A673 (cell line): ENCODE measurements around the gene CFAP157. TPM values are rescaled to one million over a fixed set of nuclear protein-coding genes. Genes with fewer than 3 reads are reported as not detected.

ENCODE experiments used
- BruUV-seq: library from RNA; stranded (reverse); fragments of 400-500 nt; replicated peaks from 2 replicates; lab custom pipeline; 2021; lab: Mats Ljungman, UMichigan
- CTCF ChIA-PET: fragments of 300-600 bp; sonication (Branson Sonifier 250); formaldehyde crosslinking; loops from one replicate; lab custom pipeline; 2022; ENCODE audit warnings: antibody characterized with exemption; lab: Charles Lee
- POLR2A ChIA-PET: fragments of 300-600 bp; sonication (Branson Sonifier 250); formaldehyde crosslinking; loops from one replicate; lab custom pipeline; 2022; ENCODE audit warnings: antibody characterized with exemption; ENCODE audit not compliant: low non-redundant PET; lab: Charles Lee
- DNase-seq: peaks from one replicate; pipeline ENCODE4 v3.0.0-alpha.2; 2015; ENCODE audit warnings: low spot score
- H3K27ac ChIP-seq: fragments of 200-600 bp; sonication (generic); 2 replicates; pipeline ENCODE4 v1.5.1; 2016; ENCODE audit warnings: mixed run types, low read depth, mild to moderate bottlenecking, mixed read lengths, antibody characterized with exemption, low read length; ENCODE audit not compliant: poor library complexity, severe bottlenecking
- H3K27me3 ChIP-seq: fragments of 200-600 bp; sonication (generic); replicated peaks from 2 replicates; pipeline ENCODE4 v1.6.1; 2017; ENCODE audit warnings: mixed run types, low read depth, mild to moderate bottlenecking, mixed read lengths, antibody characterized with exemption, low read length; ENCODE audit not compliant: insufficient read depth, poor library complexity
- H3K36me3 ChIP-seq: fragments of 200-600 bp; sonication (generic); 2 replicates; pipeline ENCODE4 v1.6.1; 2016; ENCODE audit warnings: mixed run types, mild to moderate bottlenecking, mixed read lengths, antibody characterized with exemption, low read length; ENCODE audit not compliant: insufficient read depth, poor library complexity, severe bottlenecking
- H3K4me1 ChIP-seq: fragments of 200-600 bp; sonication (generic); 2 replicates; pipeline ENCODE4 v1.6.1; 2017; ENCODE audit warnings: mixed run types, mild to moderate bottlenecking, mixed read lengths, antibody characterized with exemption, low read length; ENCODE audit not compliant: insufficient read depth, poor library complexity, severe bottlenecking
- H3K4me3 ChIP-seq: fragments of 200-600 bp; sonication (generic); 2 replicates; pipeline ENCODE4 v1.5.1; 2016; ENCODE audit warnings: low read depth, mixed run types, mild to moderate bottlenecking, mixed read lengths, low read length; ENCODE audit not compliant: poor library complexity, severe bottlenecking
- H3K9me3 ChIP-seq: fragments of 200-600 bp; sonication (generic); 2 replicates; pipeline ENCODE4 v1.6.1; 2016; ENCODE audit warnings: mixed run types, low read depth, mild to moderate bottlenecking, mixed read lengths, antibody characterized with exemption, low read length; ENCODE audit not compliant: poor library complexity, severe bottlenecking
- CTCF ChIP-seq: fragments of 300-800, 200-600 bp; sonication (generic); conservative IDR thresholded peaks from 2 replicates; pipeline ENCODE4 v1.5.1; 2017; ENCODE audit warnings: low read depth, mild to moderate bottlenecking, antibody characterized with exemption, low read length, moderate library complexity, mixed read lengths
- EZH2 ChIP-seq: fragments of 200-600 bp; sonication (generic); IDR thresholded peaks from 2 replicates; pipeline ENCODE4 v1.6.1; 2017; ENCODE audit warnings: borderline replicate concordance, low read depth, mild to moderate bottlenecking, mixed read lengths, antibody characterized with exemption, low read length; ENCODE audit not compliant: poor library complexity, severe bottlenecking
- intact Hi-C: fragments of 100-400 bp; cut with micrococcal nuclease; formaldehyde crosslinking; loops from one replicate; pipeline ENCODE4 v1.10.0; 2022; ENCODE audit not compliant: unreplicated experiment
- total RNA-seq: library from RNA; stranded (reverse); gene quantifications from 2 replicates; pipeline ENCODE4 v1.2.3, GENCODE V29; 2021

CFAP157 gene
- total RNA-seq, 1 experiment from 2014 or later: not detected

- Histone ChIP-seq H3K4me3 (no peak overlapping the region), H3K27me3 (no peaks in the 10 kb centered on the region), H3K36me3 (no peaks in the 10 kb centered on the region), H3K27ac (no peak overlapping the region), H3K9me3 (no peaks in the 10 kb centered on the region), H3K4me1 (no peaks in the 10 kb centered on the region)
- ChIA-PET CTCF (no interaction called here), POLR2A (no interaction called here)
- BruUV-seq: no TSS peak
- intact Hi-C loops: no loop called here
- DNase-seq: no peak
- TF ChIP-seq CTCF (no peak), EZH2 (no peak)
Measured at GRCh38 chr9:127712867-127713266, 6.1 kb downstream of the CFAP157 start.

- intact Hi-C loops: no loop called here
- TF ChIP-seq EZH2: no peak
- TF ChIP-seq CTCF: no peak
- no peaks in the 10 kb centered on the region for H3K36me3 ChIP-seq
- no TSS peak for BruUV-seq
- CTCF ChIA-PET: interaction anchor here (0.6 to 1.1 kb wide), 2 partner anchors 9 to 20 kb away, joined by 4 to 5 read pairs; no protein-coding TSS in a partner anchor
- H3K9me3 ChIP-seq: no peaks in the 10 kb centered on the region
- peak overlapping the region; percentile 66 for H3K4me3 ChIP-seq
- no peak for DNase-seq
- POLR2A ChIA-PET: interaction anchor here (0.6 kb wide), 1 partner anchor 57 kb away, joined by 3 read pairs; no protein-coding TSS in a partner anchor
- no peak overlapping the region for H3K27ac ChIP-seq
- no peaks in the 10 kb centered on the region for H3K27me3 ChIP-seq
- H3K4me1 ChIP-seq: no peaks in the 10 kb centered on the region
Measured at GRCh38 chr9:127714020-127714750, 7.4 kb downstream of the CFAP157 start.

GRCh38 chr9:127714951-127715469 is 8.2 kb downstream of the CFAP157 start:
- TSS peak; percentile 42 for BruUV-seq

More at GRCh38 chr9:127714951-127715469, 8.2 kb downstream of the CFAP157 start:
- no peaks in the 10 kb centered on the region for H3K4me1 ChIP-seq
- DNase-seq: no peak
- intact Hi-C loops: no loop called here
- TF ChIP-seq EZH2: no peak
- TF ChIP-seq CTCF: no peak
- peak overlapping the region; percentile 65 for H3K27ac ChIP-seq
- H3K9me3 ChIP-seq: no peaks in the 10 kb centered on the region
- peak overlapping the region; percentile 66 for H3K4me3 ChIP-seq
- ChIA-PET CTCF (interaction anchor here (1.4 kb wide), 1 partner anchor 20 kb away, joined by 5 read pairs; the partner anchor contains the start of gene TOR2A), POLR2A (no interaction called here)
- H3K36me3 ChIP-seq: no peaks in the 10 kb centered on the region
- H3K27me3 ChIP-seq: no peaks in the 10 kb centered on the region
